ENCODE results near the gene ACOX1.

- TF ChIP-seq USF2 (CRISPR knock-in tag; IDR thresholded peaks at IDR 0.05) (no peak), CTCF (IDR thresholded peaks at IDR 0.05) (no peak)
Observed at GRCh38 chr17:75933808-75934207, 45.2 kb downstream of the ACOX1 start.

Data from WTC11 (cell line).